AG04449 (cell line): ENCODE data around the gene SLC6A6.
"Not testable (repeated sequence)": the region's sequence is repeated elsewhere in the genome, so short reads cannot be mapped to it uniquely, and the experiment has no call there.

Source experiments
- CTCF ChIA-PET: fragments of 350-600 bp; formaldehyde crosslinking; extraction: SDS; loops from one replicate; lab custom pipeline; 2021; ENCODE audit warnings: antibody characterized with exemption; lab: Yijun Ruan, JAX
- POLR2A ChIA-PET: fragments of 400-600, 350-600 bp; formaldehyde crosslinking; extraction: SDS; loops from one replicate; lab custom pipeline; 2020; ENCODE audit warnings: antibody characterized with exemption, inconsistent platforms; lab: Yijun Ruan, JAX
- DNase-seq: peaks from one replicate; pipeline ENCODE4 v3.0.0-alpha.2; 2010; ENCODE audit warnings: low read depth, low spot score
- H3K4me3 ChIP-seq: 2 replicates; pipeline ENCODE4 v1.5.1; 2011; ENCODE audit warnings: low read depth, mild to moderate bottlenecking, control low read depth, low read length
- TF ChIP-seq, protein P1 (sequence below): IDR thresholded peaks from one replicate; pipeline ENCODE4 v1.5.1; 2011; ENCODE audit warnings: mild to moderate bottlenecking, moderate library complexity, low read length, control low read depth, inconsistent platforms; ENCODE audit not compliant: insufficient read depth; ENCODE audit errors: missing control alignments

The SLC6A6 gene

DNA sequence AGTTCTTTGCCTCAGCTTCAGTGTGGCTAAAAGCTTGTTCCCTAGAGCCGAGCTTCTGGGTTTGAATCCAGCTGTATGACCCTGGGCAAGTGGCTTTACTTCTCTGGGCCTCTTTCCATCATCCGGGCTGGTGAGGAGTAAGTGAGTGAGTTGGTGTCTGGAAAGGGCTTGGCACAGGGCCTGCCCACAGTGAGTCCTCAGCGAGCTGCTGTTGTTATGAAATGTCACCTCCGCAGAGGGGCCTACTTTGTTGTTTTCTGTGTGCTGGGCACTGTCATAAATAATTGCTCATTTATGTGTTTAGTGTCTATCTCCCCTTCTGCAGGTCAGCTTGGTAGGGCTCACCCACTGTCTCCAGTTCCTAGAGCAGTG, 31.7 kb downstream of the SLC6A6 start:
- ChIA-PET POLR2A (no interaction called here), CTCF (interaction anchor here (2.0 to 2.5 kb wide), 2 partner anchors 173 to 231 kb away, joined by 7 to 8 read pairs; no protein-coding TSS in a partner anchor)
- TF ChIP-seq, protein P1, sequence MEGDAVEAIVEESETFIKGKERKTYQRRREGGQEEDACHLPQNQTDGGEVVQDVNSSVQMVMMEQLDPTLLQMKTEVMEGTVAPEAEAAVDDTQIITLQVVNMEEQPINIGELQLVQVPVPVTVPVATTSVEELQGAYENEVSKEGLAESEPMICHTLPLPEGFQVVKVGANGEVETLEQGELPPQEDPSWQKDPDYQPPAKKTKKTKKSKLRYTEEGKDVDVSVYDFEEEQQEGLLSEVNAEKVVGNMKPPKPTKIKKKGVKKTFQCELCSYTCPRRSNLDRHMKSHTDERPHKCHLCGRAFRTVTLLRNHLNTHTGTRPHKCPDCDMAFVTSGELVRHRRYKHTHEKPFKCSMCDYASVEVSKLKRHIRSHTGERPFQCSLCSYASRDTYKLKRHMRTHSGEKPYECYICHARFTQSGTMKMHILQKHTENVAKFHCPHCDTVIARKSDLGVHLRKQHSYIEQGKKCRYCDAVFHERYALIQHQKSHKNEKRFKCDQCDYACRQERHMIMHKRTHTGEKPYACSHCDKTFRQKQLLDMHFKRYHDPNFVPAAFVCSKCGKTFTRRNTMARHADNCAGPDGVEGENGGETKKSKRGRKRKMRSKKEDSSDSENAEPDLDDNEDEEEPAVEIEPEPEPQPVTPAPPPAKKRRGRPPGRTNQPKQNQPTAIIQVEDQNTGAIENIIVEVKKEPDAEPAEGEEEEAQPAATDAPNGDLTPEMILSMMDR, result no peak
- DNase-seq, result no peak
- H3K4me3 ChIP-seq, result no peak overlapping the region

DNA sequence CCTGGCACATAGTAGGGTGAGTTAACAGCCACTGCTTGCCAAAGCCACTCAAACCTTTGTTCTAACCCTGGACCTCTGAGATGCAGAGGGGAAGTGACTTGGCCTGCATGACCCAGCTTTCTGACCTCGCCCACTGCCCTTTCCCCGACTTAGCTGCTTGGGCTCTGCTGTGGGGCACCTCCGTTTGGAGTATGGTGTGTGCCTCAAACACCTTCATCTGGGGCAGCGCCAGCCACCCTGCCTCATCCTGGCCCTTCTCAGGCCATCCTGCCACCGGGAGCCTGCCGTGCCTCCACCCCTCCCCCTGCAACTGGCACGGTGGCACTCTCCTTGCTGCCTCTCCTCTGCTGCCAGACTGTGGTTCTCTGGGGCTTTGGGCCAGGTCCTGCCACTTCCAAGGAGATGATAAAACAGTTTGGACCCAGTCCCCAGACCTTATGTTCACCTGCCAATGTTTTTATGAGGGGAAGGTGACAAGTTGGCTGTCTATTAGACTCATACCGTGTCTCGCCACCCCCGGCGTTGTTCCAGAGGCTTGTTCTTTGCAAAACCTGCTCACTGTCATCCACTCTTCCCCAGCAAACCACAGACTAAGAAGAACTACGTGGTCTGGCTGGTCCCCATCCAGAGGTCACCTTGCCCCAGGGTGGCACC, 32.2 kb downstream of the SLC6A6 start:
- no peak for DNase-seq
- no peak overlapping the region for H3K4me3 ChIP-seq
- TF ChIP-seq, protein P1, result no peak
- CTCF ChIA-PET, result no interaction called here
- POLR2A ChIA-PET, result no interaction called here

DNA sequence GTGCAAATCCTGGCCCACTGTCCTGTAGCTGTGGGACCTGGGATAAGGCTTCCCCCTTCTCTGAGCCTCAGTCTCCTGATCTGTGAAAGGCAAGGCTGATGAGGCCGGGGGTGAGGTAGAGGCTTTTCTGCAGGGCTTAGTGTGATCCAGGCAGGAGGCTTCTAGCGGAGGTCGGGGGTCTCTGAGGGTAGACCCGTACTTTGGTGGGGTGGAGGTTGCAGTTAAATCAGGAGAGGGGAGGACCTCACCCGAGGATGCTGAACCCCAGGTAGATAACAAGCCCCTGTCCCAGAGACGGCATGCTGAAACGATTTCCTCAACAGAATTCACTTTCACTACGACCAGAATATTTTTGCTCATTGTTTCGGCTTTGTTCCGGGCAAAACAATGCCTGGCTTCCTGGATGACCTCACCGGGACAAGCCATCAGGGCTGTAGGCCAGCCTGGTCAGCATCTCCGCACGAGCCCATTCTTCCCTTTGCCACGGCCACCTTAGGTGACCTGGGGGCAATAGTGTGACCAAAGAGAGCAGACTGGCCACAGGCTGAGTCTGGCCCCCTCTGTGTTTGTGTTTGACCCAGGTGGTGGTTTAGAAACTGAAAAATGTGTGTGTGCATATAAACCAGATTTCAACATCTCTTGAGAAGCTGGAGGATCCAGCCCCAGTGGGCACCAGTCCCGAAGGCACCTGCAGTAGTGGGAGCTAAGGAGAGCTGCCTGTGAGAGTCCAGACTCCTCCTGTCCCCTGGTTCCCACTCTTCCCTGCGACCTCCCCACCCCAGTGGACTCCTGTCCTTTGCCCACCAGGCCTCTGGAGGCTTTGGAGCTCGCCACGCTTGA, 33.0 kb downstream of the SLC6A6 start:
- ChIA-PET POLR2A (interaction anchor here (1.1 kb wide), 1 partner anchor 17 kb away, joined by 3 read pairs; no protein-coding TSS in a partner anchor), CTCF (interaction anchor here (0.7 to 1.1 kb wide), 2 partner anchors 21 to 232 kb away, joined by 4 to 6 read pairs; no protein-coding TSS in a partner anchor)
- DNase-seq, result no peak
- H3K4me3 ChIP-seq, result no peak overlapping the region
- TF ChIP-seq, protein P1, result no peak

DNA sequence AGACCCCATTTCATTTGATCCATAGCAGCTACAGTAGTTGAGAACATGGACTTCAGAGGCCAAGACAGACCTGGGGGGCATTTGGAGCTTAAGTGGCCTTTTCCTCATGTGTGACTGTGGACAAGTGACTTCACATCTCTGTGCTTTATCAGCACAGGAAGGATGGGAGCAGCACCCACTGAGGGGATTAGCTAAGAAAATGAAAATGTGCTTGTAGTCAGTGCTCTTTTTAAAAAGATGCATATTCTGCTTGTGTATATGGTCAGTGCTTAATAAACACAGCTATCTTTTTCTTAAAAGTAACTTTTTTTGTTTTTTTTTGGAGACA, 34.5 kb downstream of the SLC6A6 start:
- POLR2A ChIA-PET, result no interaction called here
- CTCF ChIA-PET, result interaction anchor here (0.9 to 2.5 kb wide), 5 partner anchors 12 to 233 kb away, joined by 3 to 12 read pairs (median 5); no protein-coding TSS in a partner anchor
- no peak overlapping the region for H3K4me3 ChIP-seq
- no peak for DNase-seq
- TF ChIP-seq, protein P1, result no peak

DNA sequence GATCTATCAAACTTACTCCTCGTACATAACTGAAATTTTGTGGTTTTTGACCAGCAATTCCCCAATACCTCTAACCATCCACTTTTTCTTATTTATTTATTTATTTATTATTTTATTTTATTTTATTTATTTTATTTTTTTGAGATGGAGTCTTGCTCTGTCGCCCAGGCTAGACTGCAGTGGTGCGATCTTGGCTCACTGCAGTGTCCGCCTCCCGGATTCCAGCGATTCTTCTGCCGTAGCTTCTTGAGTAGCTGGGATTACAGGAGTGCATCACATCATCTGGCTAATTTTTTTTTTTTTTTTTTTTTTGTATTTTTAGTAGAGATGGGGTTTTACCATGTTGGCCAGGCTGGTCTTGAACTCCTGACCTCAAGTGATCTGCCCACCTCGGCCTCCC, 35.3 kb downstream of the SLC6A6 start:
- CTCF ChIA-PET, result interaction anchor here (0.8 to 2.5 kb wide), 5 partner anchors 11 to 234 kb away, joined by 3 to 12 read pairs (median 3); no protein-coding TSS in a partner anchor
- DNase-seq, H3K4me3 ChIP-seq, POLR2A ChIA-PET: not testable (repeated sequence)

DNA sequence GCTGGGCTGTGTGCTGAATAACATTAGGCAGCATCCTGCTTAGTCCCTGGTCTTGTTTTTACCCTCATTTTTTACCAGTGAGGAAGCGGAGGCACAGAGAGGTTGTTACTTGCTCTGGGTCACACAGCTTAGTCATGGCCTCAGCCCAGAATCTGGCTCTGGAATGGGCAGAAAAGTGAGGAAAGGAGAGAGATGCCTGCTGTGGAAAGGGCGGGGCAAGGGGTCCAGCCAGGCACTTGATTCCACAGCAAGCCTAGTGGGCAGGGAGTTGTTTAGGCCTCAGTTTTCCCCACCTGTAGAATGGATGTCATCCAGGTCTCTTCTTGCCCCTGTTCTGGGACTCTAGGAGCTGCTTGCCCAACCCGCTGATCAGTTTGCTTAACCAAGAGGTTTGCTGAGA, 35.9 kb downstream of the SLC6A6 start:
- DNase-seq, result no peak
- TF ChIP-seq, protein P1, result no peak
- CTCF ChIA-PET, result interaction anchor here (0.8 to 2.5 kb wide), 5 partner anchors 10 to 234 kb away, joined by 3 to 12 read pairs (median 5); no protein-coding TSS in a partner anchor
- no peak overlapping the region for H3K4me3 ChIP-seq
- POLR2A ChIA-PET, result no interaction called here
